ENCODE data around the gene ARVCF. TPM values are rescaled to one million over a fixed set of nuclear protein-coding genes. Genes with fewer than 3 reads are reported as not detected.

ARVCF gene
- total and polyA plus RNA-seq, 2 donors (not counting 1 experiment from before 2014, with no cell fraction given) = 2.2 to 6.7 TPM

DNA sequence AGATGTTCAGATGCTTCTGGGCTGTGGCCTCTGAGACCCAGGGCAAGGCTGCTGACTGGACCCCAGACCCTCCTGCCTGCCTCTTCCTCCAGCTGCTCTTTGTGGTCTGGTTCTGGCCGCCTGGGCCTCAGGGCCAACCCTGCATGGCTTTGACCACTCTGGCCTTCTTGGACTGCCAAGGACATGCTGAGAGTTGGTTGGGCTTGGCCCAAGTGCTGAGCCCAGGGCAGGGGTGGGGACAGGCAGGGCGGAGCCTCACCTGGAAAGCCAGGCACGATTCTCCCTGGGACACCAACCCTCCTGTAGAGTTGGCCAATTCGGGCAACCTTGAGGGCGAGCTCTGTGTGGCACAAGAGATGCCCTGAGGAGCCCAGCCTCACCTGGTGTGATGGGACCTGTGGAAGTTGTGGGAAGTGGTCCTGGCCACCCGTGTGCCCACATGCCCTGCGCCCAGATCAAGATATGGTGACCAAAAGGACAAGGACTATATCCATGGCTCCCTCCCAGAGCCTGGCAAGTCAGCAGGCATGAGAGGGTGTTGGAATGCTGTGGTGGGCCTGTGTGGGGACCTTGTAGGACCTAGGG lies 15.9 kb upstream of the ARVCF start:
- Mint-ChIP-seq H3K4me1 (peaks cover 76% of the 10 kb centered on the region), H3K4me3 (peak overlapping the region; percentile 64), H3K27ac (peak overlapping the region; percentile 96), H3K9me3 (ENCODE audit: insufficient read depth) (peaks cover 3% of the 10 kb centered on the region), H3K27me3 (no peaks in the 10 kb centered on the region)
- Histone ChIP-seq H3K4me1 (ENCODE audit: control insufficient read depth in 2 of 2, insufficient read depth in 2 of 2, low read length in 2 of 2) (peaks cover 26 to 67% of the 10 kb centered on the region in 2 donors), H3K9ac (ENCODE audit: low read length) (no peak overlapping the region), H4K20me1 (ENCODE audit: control insufficient read depth, insufficient read depth, low read length, poor library complexity, severe bottlenecking) (peaks cover 77% of the 10 kb centered on the region), H2AFZ (ENCODE audit: insufficient read depth, low read depth, low read length, poor library complexity, severe bottlenecking) (no peak overlapping the region), H3K36me3 (replicated peaks in 1 of 2; ENCODE audit: control extremely low read depth in 1 of 2, control insufficient read depth in 1 of 2, extremely low read depth in 1 of 2, insufficient read depth in 2 of 2, low read length in 1 of 2) (peaks cover 0 to 14% of the 10 kb centered on the region in 2 experiments), H3K27me3 (replicated peaks in 1 of 4; ENCODE audit: control extremely low read depth in 1 of 4, control insufficient read depth in 3 of 4, insufficient read depth in 4 of 4, low read length in 3 of 4) (no peaks in the 10 kb centered on the region), H3K4me2 (replicated peaks; ENCODE audit: low read depth, low read length, poor library complexity, severe bottlenecking) (peak overlapping the region; percentile 46), H3K4me3 (ENCODE audit: control extremely low read depth in 1 of 5, extremely low read depth in 1 of 5, insufficient read depth in 1 of 5, low read depth in 2 of 5, low read length in 4 of 5) (no peak overlapping the region), H3K27ac (ENCODE audit: low read length in 2 of 2) (peak overlapping the region; percentile 56 to 77), H3K79me2 (ENCODE audit: control insufficient read depth, insufficient read depth, low read length) (peaks cover 86% of the 10 kb centered on the region), H3K9me3 (ENCODE audit: control extremely low read depth in 1 of 3, control insufficient read depth in 2 of 3, insufficient read depth in 1 of 3, low read length in 2 of 3) (peaks cover 0 to 43% (median 10%) of the 10 kb centered on the region in 3 donors)
- intact Hi-C loops (cut with micrococcal nuclease) = loop anchor here (2.0 kb wide), 1 partner anchor 16 kb away; the partner anchor contains the start of gene ARVCF
- no peak for DNase-seq
- WGBS (ENCODE audit: insufficient coverage) = 79% methylated on average over 7 of the region's 7 CpGs
- TF ChIP-seq, protein P1, sequence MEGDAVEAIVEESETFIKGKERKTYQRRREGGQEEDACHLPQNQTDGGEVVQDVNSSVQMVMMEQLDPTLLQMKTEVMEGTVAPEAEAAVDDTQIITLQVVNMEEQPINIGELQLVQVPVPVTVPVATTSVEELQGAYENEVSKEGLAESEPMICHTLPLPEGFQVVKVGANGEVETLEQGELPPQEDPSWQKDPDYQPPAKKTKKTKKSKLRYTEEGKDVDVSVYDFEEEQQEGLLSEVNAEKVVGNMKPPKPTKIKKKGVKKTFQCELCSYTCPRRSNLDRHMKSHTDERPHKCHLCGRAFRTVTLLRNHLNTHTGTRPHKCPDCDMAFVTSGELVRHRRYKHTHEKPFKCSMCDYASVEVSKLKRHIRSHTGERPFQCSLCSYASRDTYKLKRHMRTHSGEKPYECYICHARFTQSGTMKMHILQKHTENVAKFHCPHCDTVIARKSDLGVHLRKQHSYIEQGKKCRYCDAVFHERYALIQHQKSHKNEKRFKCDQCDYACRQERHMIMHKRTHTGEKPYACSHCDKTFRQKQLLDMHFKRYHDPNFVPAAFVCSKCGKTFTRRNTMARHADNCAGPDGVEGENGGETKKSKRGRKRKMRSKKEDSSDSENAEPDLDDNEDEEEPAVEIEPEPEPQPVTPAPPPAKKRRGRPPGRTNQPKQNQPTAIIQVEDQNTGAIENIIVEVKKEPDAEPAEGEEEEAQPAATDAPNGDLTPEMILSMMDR (IDR thresholded peaks at IDR 0.05) = no peak
- no peak for TF ChIP-seq EZH2 (IDR thresholded peaks at IDR 0.05; ENCODE audit: borderline replicate concordance, insufficient read depth, low read depth, low read length, poor library complexity, severe bottlenecking)
- CTCF ChIA-PET = interaction anchor here (0.9 to 2.5 kb wide), 3 partner anchors 11 to 62 kb away, joined by 3 to 11 read pairs (median 4); no protein-coding TSS in a partner anchor
- ATAC-seq (ENCODE audit: low read depth) = no peak
- POLR2A ChIA-PET = interaction anchor here (1.2 kb wide), 1 partner anchor 11 kb away, joined by 4 read pairs; no protein-coding TSS in a partner anchor

Measured in B cell (primary cell).